D721Med (cell line): Measurements from ENCODE around the gene PHACTR1.

Experiments used
- DNase-seq: peaks from one replicate; pipeline ENCODE4 v3.0.0; 2011; ENCODE audit warnings: low spot score; ENCODE audit not compliant: insufficient read length
- FAIRE-seq: peaks from 2 replicates; lab custom pipeline; 2011; peaks lifted over from hg19 to GRCh38; lab: Jason Lieb, UNC
- CTCF ChIP-seq: IDR thresholded peaks from 2 replicates; pipeline ENCODE4 v1.5.1; 2012; ENCODE audit warnings: mild to moderate bottlenecking, control low read depth; ENCODE audit not compliant: insufficient read depth; ENCODE audit errors: missing control alignments

Gene PHACTR1

GRCh38 chr6:13253272-13253671 is 536.7 kb downstream of the PHACTR1 start:
- FAIRE-seq (no peak), DNase-seq (no peak)
- TF ChIP-seq CTCF = no peak

- DNase-seq (no peak), FAIRE-seq (no peak)
- no peak for TF ChIP-seq CTCF
Observed at GRCh38 chr6:13256266-13257001, 539.9 kb downstream of the PHACTR1 start.

GRCh38 chr6:13259393-13259792 is 542.8 kb downstream of the PHACTR1 start:
- DNase-seq (no peak), FAIRE-seq (no peak)
- TF ChIP-seq CTCF = no peak

- no peak for FAIRE-seq
- no peak for DNase-seq
- TF ChIP-seq CTCF = no peak
Observed at GRCh38 chr6:13260101-13260598, 543.6 kb downstream of the PHACTR1 start.

- FAIRE-seq = no peak
- TF ChIP-seq CTCF = no peak
- no peak for DNase-seq
Observed at GRCh38 chr6:13260831-13261230, 544.3 kb downstream of the PHACTR1 start.

- DNase-seq (no peak), FAIRE-seq (no peak)
- TF ChIP-seq CTCF = no peak
Observed at GRCh38 chr6:13261464-13261994, 545.0 kb downstream of the PHACTR1 start.
